ENCODE results near the gene PDE12.

PDE12 gene

GRCh38 chr3:57572096-57572495 is 16.0 kb downstream of the PDE12 start:
- Histone ChIP-seq H3K36me3 (ENCODE audit: insufficient read depth, low read length) (peaks cover 10% of the 10 kb centered on the region), H3K4me3 (no peak overlapping the region), H3K27ac (no peak overlapping the region), H3K9ac (ENCODE audit: insufficient read length) (no peak overlapping the region), H3K9me3 (ENCODE audit: low read depth, low read length) (no peaks in the 10 kb centered on the region)
- no peak for TF ChIP-seq EZH2 (IDR thresholded peaks at IDR 0.05)
- TF ChIP-seq POLR2AphosphoS5 (IDR thresholded peaks at IDR 0.05; ENCODE audit: borderline replicate concordance, low read depth, low read length): no peak
- no peak for TF ChIP-seq FOXP2 (optimal IDR thresholded peaks at IDR 0.05; ENCODE audit: control extremely low read depth, extremely low read length, insufficient read depth)
- DNase-seq (ENCODE audit: low read depth, low spot score): no peak

- Histone ChIP-seq H3K9me3 (ENCODE audit: low read depth, low read length) (no peaks in the 10 kb centered on the region), H3K9ac (ENCODE audit: insufficient read length) (no peak overlapping the region), H3K36me3 (ENCODE audit: insufficient read depth, low read length) (peaks cover 7% of the 10 kb centered on the region), H3K4me3 (no peak overlapping the region), H3K27ac (no peak overlapping the region)
- DNase-seq (ENCODE audit: low read depth, low spot score): no peak
- TF ChIP-seq EZH2 (IDR thresholded peaks at IDR 0.05) (no peak), FOXP2 (optimal IDR thresholded peaks at IDR 0.05; ENCODE audit: control extremely low read depth, extremely low read length, insufficient read depth) (no peak), POLR2AphosphoS5 (IDR thresholded peaks at IDR 0.05; ENCODE audit: borderline replicate concordance, low read depth, low read length) (no peak)
Measured at GRCh38 chr3:57575966-57576626, 20.0 kb downstream of the PDE12 start.

GRCh38 chr3:57577801-57578200 is 21.7 kb downstream of the PDE12 start:
- TF ChIP-seq POLR2AphosphoS5 (IDR thresholded peaks at IDR 0.05; ENCODE audit: borderline replicate concordance, low read depth, low read length) (no peak), EZH2 (IDR thresholded peaks at IDR 0.05) (no peak), FOXP2 (optimal IDR thresholded peaks at IDR 0.05; ENCODE audit: control extremely low read depth, extremely low read length, insufficient read depth) (no peak)
- H3K36me3 ChIP-seq (ENCODE audit: insufficient read depth, low read length): peaks cover 6% of the 10 kb centered on the region; the same call in 1 of the 2 replicates
- no peak overlapping the region for H3K27ac ChIP-seq
- no peak overlapping the region for H3K4me3 ChIP-seq
- no peak for DNase-seq (ENCODE audit: low read depth, low spot score)
- H3K9me3 ChIP-seq (ENCODE audit: low read depth, low read length): no peaks in the 10 kb centered on the region
- H3K9ac ChIP-seq (ENCODE audit: insufficient read length): no peak overlapping the region

GRCh38 chr3:57582474-57583168 is 26.5 kb downstream of the PDE12 start:
- TF ChIP-seq FOXP2 (optimal IDR thresholded peaks at IDR 0.05; ENCODE audit: control extremely low read depth, extremely low read length, insufficient read depth) (no peak), EZH2 (IDR thresholded peaks at IDR 0.05) (no peak)
- Histone ChIP-seq H3K4me3 (no peak overlapping the region), H3K36me3 (ENCODE audit: insufficient read depth, low read length) (no peaks in the 10 kb centered on the region), H3K9ac (ENCODE audit: insufficient read length) (no peak overlapping the region), H3K9me3 (ENCODE audit: low read depth, low read length) (no peaks in the 10 kb centered on the region), H3K27ac (no peak overlapping the region)
- DNase-seq (ENCODE audit: low read depth, low spot score): no peak

GRCh38 chr3:57583544-57583943 is 27.5 kb downstream of the PDE12 start:
- Histone ChIP-seq H3K36me3 (ENCODE audit: insufficient read depth, low read length) (no peaks in the 10 kb centered on the region), H3K9ac (ENCODE audit: insufficient read length) (no peak overlapping the region), H3K4me3 (no peak overlapping the region), H3K9me3 (ENCODE audit: low read depth, low read length) (no peaks in the 10 kb centered on the region), H3K27ac (no peak overlapping the region)
- TF ChIP-seq EZH2 (IDR thresholded peaks at IDR 0.05) (no peak), FOXP2 (optimal IDR thresholded peaks at IDR 0.05; ENCODE audit: control extremely low read depth, extremely low read length, insufficient read depth) (no peak), POLR2AphosphoS5 (IDR thresholded peaks at IDR 0.05; ENCODE audit: borderline replicate concordance, low read depth, low read length) (no peak)
- DNase-seq (ENCODE audit: low read depth, low spot score): no peak

- no peak for DNase-seq (ENCODE audit: low read depth, low spot score)
- TF ChIP-seq EZH2 (IDR thresholded peaks at IDR 0.05) (no peak), FOXP2 (optimal IDR thresholded peaks at IDR 0.05; ENCODE audit: control extremely low read depth, extremely low read length, insufficient read depth) (no peak), POLR2AphosphoS5 (IDR thresholded peaks at IDR 0.05; ENCODE audit: borderline replicate concordance, low read depth, low read length) (no peak)
- Histone ChIP-seq H3K4me3 (no peak overlapping the region), H3K9me3 (ENCODE audit: low read depth, low read length) (no peaks in the 10 kb centered on the region), H3K9ac (ENCODE audit: insufficient read length) (no peak overlapping the region), H3K36me3 (ENCODE audit: insufficient read depth, low read length) (no peaks in the 10 kb centered on the region), H3K27ac (no peak overlapping the region)
Measured at GRCh38 chr3:57586778-57587177, 30.7 kb downstream of the PDE12 start.

- H3K9me3 ChIP-seq (ENCODE audit: low read depth, low read length): no peaks in the 10 kb centered on the region
- H3K27ac ChIP-seq: no peak overlapping the region
- TF ChIP-seq POLR2AphosphoS5 (IDR thresholded peaks at IDR 0.05; ENCODE audit: borderline replicate concordance, low read depth, low read length): no peak
- no peak for TF ChIP-seq FOXP2 (optimal IDR thresholded peaks at IDR 0.05; ENCODE audit: control extremely low read depth, extremely low read length, insufficient read depth)
- TF ChIP-seq EZH2 (IDR thresholded peaks at IDR 0.05): no peak
- no peaks in the 10 kb centered on the region for H3K36me3 ChIP-seq (ENCODE audit: insufficient read depth, low read length)
- no peak for DNase-seq (ENCODE audit: low read depth, low spot score)
- no peak overlapping the region for H3K9ac ChIP-seq (ENCODE audit: insufficient read length)
- no peak overlapping the region for H3K4me3 ChIP-seq
Measured at GRCh38 chr3:57587905-57588304, 31.8 kb downstream of the PDE12 start.

- Histone ChIP-seq H3K4me3 (no peak overlapping the region), H3K9me3 (ENCODE audit: low read depth, low read length) (no peaks in the 10 kb centered on the region), H3K27ac (no peak overlapping the region), H3K36me3 (ENCODE audit: insufficient read depth, low read length) (no peaks in the 10 kb centered on the region), H3K9ac (ENCODE audit: insufficient read length) (no peak overlapping the region)
- TF ChIP-seq FOXP2 (optimal IDR thresholded peaks at IDR 0.05; ENCODE audit: control extremely low read depth, extremely low read length, insufficient read depth): no peak
- no peak for TF ChIP-seq POLR2AphosphoS5 (IDR thresholded peaks at IDR 0.05; ENCODE audit: borderline replicate concordance, low read depth, low read length)
- TF ChIP-seq EZH2 (IDR thresholded peaks at IDR 0.05): no peak
- DNase-seq (ENCODE audit: low read depth, low spot score): no peak
Measured at GRCh38 chr3:57592306-57592705, 36.2 kb downstream of the PDE12 start.

Measured in SK-N-MC (cell line).